Peyer's patch (tissue), 4 donors: ENCODE results near the gene INTS1. TPM values are rescaled to one million over a fixed set of nuclear protein-coding genes. Genes with fewer than 3 reads are reported as not detected.

Experiments
- DNase-seq, 3 donors: peaks; one replicate each; pipeline ENCODE4 v3.0.0-alpha.2; 2017 to 2019
- H3K27ac ChIP-seq, 4 donors: fragments of 200-600 bp; sonication (generic); one replicate each; pipeline ENCODE4 v1.5.1; 2016 to 2019
- H3K27me3 ChIP-seq, 2 donors: fragments of 200-600 bp; sonication (generic); one replicate each; pipeline ENCODE4 v1.5.1; 2019
- H3K36me3 ChIP-seq, 3 donors: fragments of 200-600 bp; sonication (generic); one replicate each; pipeline ENCODE4 v1.5.1; 2016 to 2019
- H3K4me1 ChIP-seq, 4 donors: fragments of 200-600 bp; sonication (generic); one replicate each; pipeline ENCODE4 v1.5.1; 2016 to 2019
- H3K4me3 ChIP-seq, 4 donors: fragments of 200-600 bp; sonication (generic); 1 replicate in 3 of 4; 2 replicates in 1 of 4; pipeline ENCODE4 v1.5.1; 2016 to 2019; ENCODE audit warnings: mild to moderate bottlenecking in 1 of 4
- H3K9me3 ChIP-seq, 4 donors: fragments of 200-600 bp; sonication (generic); one replicate each; pipeline ENCODE4 v1.5.1; 2016 to 2019; ENCODE audit warnings: mild to moderate bottlenecking in 1 of 4
- CTCF ChIP-seq, 6 experiments: fragments of 450-650 bp in 4 of 6; fragments of 200-600 bp in 2 of 6; sonication (generic) in 1 of 6; IDR thresholded peaks; one replicate each; pipeline ENCODE4 v1.5.1; 2017 to 2019; ENCODE audit warnings: antibody characterized with exemption in 6 of 6, mild to moderate bottlenecking in 3 of 6, moderate library complexity in 1 of 6
- POLR2A ChIP-seq, 2 donors: fragments of 450-650 bp; IDR thresholded peaks; one replicate each; pipeline ENCODE4 v1.5.1; 2017; ENCODE audit warnings: antibody characterized with exemption in 2 of 2, mild to moderate bottlenecking in 2 of 2, moderate library complexity in 2 of 2
- total RNA-seq, 4 donors: library from RNA; depleted of rRNA; stranded (reverse); fragments of >200 nt; gene quantifications; one replicate each; pipeline ENCODE4 v1.1.0, GENCODE V29; 2016

Gene INTS1
- total RNA-seq, 4 donors from 2014 or later, result 84.4 to 192 (median 108) TPM

- DNase-seq, result no peak
- Histone ChIP-seq H3K9me3 (no peaks in the 10 kb centered on the region), H3K27ac (no peak overlapping the region), H3K4me3 (no peak overlapping the region), H3K27me3 (no peaks in the 10 kb centered on the region), H3K36me3 (peaks cover 0 to 75% (median 0%) of the 10 kb centered on the region in 3 donors), H3K4me1 (peaks cover 0 to 18% (median 11%) of the 10 kb centered on the region in 4 donors)
- no peak for TF ChIP-seq POLR2A (IDR thresholded peaks at IDR 0.05)
- TF ChIP-seq CTCF (IDR thresholded peaks at IDR 0.05), result no peak
Measured at GRCh38 chr7:1500064-1500807, 4.0 kb downstream of the INTS1 start.

GRCh38 chr7:1499367-1500029, 4.7 kb downstream of the INTS1 start:
- no peak for DNase-seq
- TF ChIP-seq POLR2A (IDR thresholded peaks at IDR 0.05), result no peak
- TF ChIP-seq CTCF (IDR thresholded peaks at IDR 0.05), result no peak
- peaks cover 0 to 82% (median 0%) of the 10 kb centered on the region in 3 donors for H3K36me3 ChIP-seq
- no peak overlapping the region for H3K27ac ChIP-seq
- peaks cover 0 to 14% (median 10%) of the 10 kb centered on the region in 4 donors for H3K4me1 ChIP-seq
- H3K27me3 ChIP-seq, result no peaks in the 10 kb centered on the region
- no peak overlapping the region for H3K4me3 ChIP-seq
- no peaks in the 10 kb centered on the region for H3K9me3 ChIP-seq

GRCh38 chr7:1498370-1499305, 5.6 kb downstream of the INTS1 start:
- TF ChIP-seq POLR2A (IDR thresholded peaks at IDR 0.05) (no peak), CTCF (IDR thresholded peaks at IDR 0.05) (no peak)
- H3K36me3 ChIP-seq, result peaks cover 0 to 91% (median 0%) of the 10 kb centered on the region in 3 donors
- no peaks in the 10 kb centered on the region for H3K27me3 ChIP-seq
- DNase-seq, result no peak
- no peak overlapping the region for H3K27ac ChIP-seq
- no peaks in the 10 kb centered on the region for H3K9me3 ChIP-seq
- peaks cover 0 to 13% (median 9%) of the 10 kb centered on the region in 4 donors for H3K4me1 ChIP-seq
- no peak overlapping the region for H3K4me3 ChIP-seq

- no peak overlapping the region for H3K4me3 ChIP-seq
- peaks cover 0 to 98% (median 0%) of the 10 kb centered on the region in 3 donors for H3K36me3 ChIP-seq
- no peaks in the 10 kb centered on the region for H3K9me3 ChIP-seq
- H3K4me1 ChIP-seq, result peaks cover 0 to 1% (median 0%) of the 10 kb centered on the region in 4 donors
- no peaks in the 10 kb centered on the region for H3K27me3 ChIP-seq
- TF ChIP-seq CTCF (IDR thresholded peaks at IDR 0.05) (no peak), POLR2A (IDR thresholded peaks at IDR 0.05) (no peak)
- no peak overlapping the region for H3K27ac ChIP-seq
- no peak for DNase-seq
Measured at GRCh38 chr7:1497293-1497927, 6.8 kb downstream of the INTS1 start.
